Tibial nerve (tissue), 4 donors: ENCODE measurements around the gene ABLIM2. TPM values are rescaled to one million over a fixed set of nuclear protein-coding genes. Genes with fewer than 3 reads are reported as not detected.
A peak's percentile ranks its signal among the peaks of the same experiment; 100 is the strongest.

Source experiments
- DNase-seq, 2 donors: peaks; one replicate each; pipeline ENCODE4 v3.0.0-alpha.2; 2019; ENCODE audit warnings: low spot score in 2 of 2
- H3K27ac ChIP-seq, 4 donors: fragments of 200-600 bp; sonication (generic) in 3 of 4; one replicate each; pipeline ENCODE4 v1.5.1; 2017 to 2019; ENCODE audit warnings: mild to moderate bottlenecking in 1 of 4
- H3K27me3 ChIP-seq, 2 donors: fragments of 200-600 bp; sonication (generic) in 1 of 2; one replicate each; pipeline versions ENCODE4 v1.5.1 to v1.6.0; 2017 to 2019
- H3K36me3 ChIP-seq, 3 donors: fragments of 200-600 bp; sonication (generic); one replicate each; pipeline ENCODE4 v1.5.1; 2018 to 2019
- H3K4me1 ChIP-seq, 4 donors: fragments of 200-600 bp; sonication (generic) in 3 of 4; one replicate each; pipeline ENCODE4 v1.5.1; 2017 to 2019
- H3K4me3 ChIP-seq, 4 donors: fragments of 200-600 bp; sonication (generic) in 3 of 4; one replicate each; pipeline ENCODE4 v1.5.1; 2017 to 2019; ENCODE audit warnings: mild to moderate bottlenecking in 1 of 4, moderate library complexity in 1 of 4
- H3K9me3 ChIP-seq, 4 donors: fragments of 200-600 bp; sonication (generic) in 3 of 4; one replicate each; pipeline ENCODE4 v1.5.1; 2017 to 2019
- CTCF ChIP-seq, 5 experiments: fragments of 200-600 bp in 3 of 5; fragments of 450-650 bp in 2 of 5; sonication (generic) in 3 of 5; IDR thresholded peaks; one replicate each; pipeline ENCODE4 v1.5.1; 2016 to 2019; ENCODE audit warnings: antibody characterized with exemption in 5 of 5, mild to moderate bottlenecking in 3 of 5, moderate library complexity in 2 of 5
- EP300 ChIP-seq, 2 donors: sonication (generic); formaldehyde crosslinking; IDR thresholded peaks; one replicate each; pipeline ENCODE4 v1.6.1; 2017; ENCODE audit warnings: antibody characterized with exemption in 2 of 2, mild to moderate bottlenecking in 1 of 2
- POLR2A ChIP-seq, 2 donors: fragments of 450-650 bp; IDR thresholded peaks; one replicate each; pipeline ENCODE4 v1.6.1; 2017; ENCODE audit warnings: antibody characterized with exemption in 2 of 2, mild to moderate bottlenecking in 2 of 2, moderate library complexity in 2 of 2
- WGBS, 2 donors: methylation state at CpG; one replicate each; pipeline ENCODE4 v1.1.5; 2018; 5-methylcytosine and 5-hydroxymethylcytosine counted together
- total RNA-seq, 4 donors: library from RNA; depleted of rRNA; stranded (reverse); fragments of >200 nt; gene quantifications; one replicate each; pipeline ENCODE4 v1.1.0, GENCODE V29; 2016

ABLIM2 gene
- total RNA-seq, 4 donors from 2014 or later, result 29.1 to 125 (median 41.7) TPM

DNA sequence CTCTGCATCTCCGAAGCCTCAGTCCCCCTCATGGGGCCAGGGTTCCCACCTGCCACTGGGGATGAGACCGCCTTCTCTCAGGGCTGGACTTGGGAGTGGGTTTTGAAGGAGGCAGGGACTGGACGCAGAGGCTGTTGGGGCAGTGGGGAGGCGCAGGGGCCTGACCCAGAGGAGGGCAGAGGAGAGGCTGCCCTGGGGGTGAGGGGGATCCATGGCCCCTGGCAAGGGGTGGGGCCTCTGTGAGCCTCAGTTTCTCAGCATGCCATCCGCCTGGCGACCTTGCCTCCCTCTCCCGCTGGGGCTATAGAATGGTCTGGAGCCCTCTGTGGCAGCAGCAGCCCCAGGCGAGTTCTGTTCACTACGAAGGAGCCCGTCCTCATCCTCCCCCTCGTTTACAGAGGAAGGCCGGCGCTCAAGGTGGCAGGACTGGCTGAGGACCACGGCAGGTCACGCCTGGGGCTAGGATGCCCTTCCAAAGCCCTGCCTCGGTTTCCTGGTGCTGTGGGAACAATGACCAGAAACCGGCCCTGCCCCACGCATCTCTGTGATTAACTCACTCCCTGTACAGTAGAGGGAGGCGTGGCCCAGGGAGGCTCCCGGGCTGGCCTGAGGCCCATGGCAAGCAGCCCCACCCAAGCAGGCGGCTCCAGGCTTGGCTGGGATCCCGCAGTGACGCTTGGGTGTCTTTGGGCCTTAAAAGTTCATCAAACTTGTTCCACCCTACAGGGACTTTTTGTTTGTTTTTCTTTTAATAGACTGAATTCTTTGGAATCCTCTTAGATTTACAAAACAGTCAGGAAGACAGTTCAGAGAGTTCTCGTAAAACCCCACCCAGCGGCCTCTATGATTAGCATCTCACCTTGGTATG is 24.5 kb upstream of the ABLIM2 start:
- Histone ChIP-seq H3K27me3 (no peaks in the 10 kb centered on the region), H3K4me1 (peaks cover 0 to 56% (median 19%) of the 10 kb centered on the region in 4 donors), H3K36me3 (no peaks in the 10 kb centered on the region), H3K9me3 (no peaks in the 10 kb centered on the region), H3K27ac (peak overlapping the region in 3 of 4 donors; percentile 26 to 85 (median 28)), H3K4me3 (no peak overlapping the region)
- WGBS, 2 donors, result 49 to 53% methylated on average over 23 to 25 of the region's 25 CpGs
- DNase-seq, result peak; percentile 84 to 87
- TF ChIP-seq EP300 (IDR thresholded peaks at IDR 0.05) (peak; percentile 77 to 80), POLR2A (IDR thresholded peaks at IDR 0.05) (no peak)

- no peak for DNase-seq
- Histone ChIP-seq H3K27me3 (no peaks in the 10 kb centered on the region), H3K9me3 (no peaks in the 10 kb centered on the region), H3K27ac (peak overlapping the region in 3 of 4 donors; percentile 4 to 85 (median 28)), H3K36me3 (no peaks in the 10 kb centered on the region), H3K4me3 (no peak overlapping the region), H3K4me1 (peaks cover 0 to 63% (median 19%) of the 10 kb centered on the region in 4 donors)
- no peak for TF ChIP-seq POLR2A (IDR thresholded peaks at IDR 0.05)
- TF ChIP-seq CTCF (IDR thresholded peaks at IDR 0.05), result no peak
- TF ChIP-seq EP300 (IDR thresholded peaks at IDR 0.05), result no peak
- WGBS, 2 donors, result 89 to 92% methylated on average over 10 to 11 of the region's 11 CpGs
These were observed 23.7 kb upstream of the ABLIM2 start for GRCh38 chr4:8182294-8182693.

- H3K27me3 ChIP-seq, result no peaks in the 10 kb centered on the region
- H3K27ac ChIP-seq, result peak overlapping the region in 2 of 4 donors; percentile 4 to 85
- no peaks in the 10 kb centered on the region for H3K9me3 ChIP-seq
- peaks cover 0 to 67% (median 21%) of the 10 kb centered on the region in 4 donors for H3K4me1 ChIP-seq
- 71 to 82% methylated on average over 7 of the region's 7 CpGs for WGBS, 2 donors
- no peak overlapping the region for H3K4me3 ChIP-seq
- no peaks in the 10 kb centered on the region for H3K36me3 ChIP-seq
- DNase-seq, result no peak
- TF ChIP-seq EP300 (IDR thresholded peaks at IDR 0.05) (peak in 1 of 2 donors; percentile 31), CTCF (IDR thresholded peaks at IDR 0.05) (no peak)
These were observed 23.2 kb upstream of the ABLIM2 start for GRCh38 chr4:8181844-8182243.

GRCh38 chr4:8181119-8181518 is 22.5 kb upstream of the ABLIM2 start:
- Histone ChIP-seq H3K36me3 (no peaks in the 10 kb centered on the region), H3K4me3 (no peak overlapping the region), H3K27ac (peak overlapping the region in 1 of 4 donors; percentile 85), H3K4me1 (peaks cover 0 to 67% (median 20%) of the 10 kb centered on the region in 4 donors), H3K9me3 (no peaks in the 10 kb centered on the region), H3K27me3 (no peaks in the 10 kb centered on the region)
- 90 to 93% methylated on average over 6 of the region's 6 CpGs for WGBS, 2 donors
- TF ChIP-seq CTCF (IDR thresholded peaks at IDR 0.05) (no peak), EP300 (IDR thresholded peaks at IDR 0.05) (no peak), POLR2A (IDR thresholded peaks at IDR 0.05) (no peak)
- DNase-seq, result no peak

GRCh38 chr4:8180310-8181093 is 21.9 kb upstream of the ABLIM2 start:
- peaks cover 0 to 60% (median 17%) of the 10 kb centered on the region in 4 donors for H3K4me1 ChIP-seq
- no peak overlapping the region for H3K27ac ChIP-seq
- DNase-seq, result no peak
- no peak overlapping the region for H3K4me3 ChIP-seq
- TF ChIP-seq POLR2A (IDR thresholded peaks at IDR 0.05), result no peak
- WGBS, 2 donors, result 76 to 79% methylated on average over 8 of the region's 8 CpGs
- no peaks in the 10 kb centered on the region for H3K9me3 ChIP-seq
- H3K36me3 ChIP-seq, result no peaks in the 10 kb centered on the region
- no peaks in the 10 kb centered on the region for H3K27me3 ChIP-seq
